ENCODE measurements around the gene PLPP2. TPM values are rescaled to one million over a fixed set of nuclear protein-coding genes. Genes with fewer than 3 reads are reported as not detected.

The PLPP2 gene
- total and polyA plus RNA-seq, 9 of the 15 experiments (the other 6 are each of a cell fraction or from before 2014, with no cell fraction given), result 0.51 to 4.4 (median 2.2) TPM; not detected in 1

DNA sequence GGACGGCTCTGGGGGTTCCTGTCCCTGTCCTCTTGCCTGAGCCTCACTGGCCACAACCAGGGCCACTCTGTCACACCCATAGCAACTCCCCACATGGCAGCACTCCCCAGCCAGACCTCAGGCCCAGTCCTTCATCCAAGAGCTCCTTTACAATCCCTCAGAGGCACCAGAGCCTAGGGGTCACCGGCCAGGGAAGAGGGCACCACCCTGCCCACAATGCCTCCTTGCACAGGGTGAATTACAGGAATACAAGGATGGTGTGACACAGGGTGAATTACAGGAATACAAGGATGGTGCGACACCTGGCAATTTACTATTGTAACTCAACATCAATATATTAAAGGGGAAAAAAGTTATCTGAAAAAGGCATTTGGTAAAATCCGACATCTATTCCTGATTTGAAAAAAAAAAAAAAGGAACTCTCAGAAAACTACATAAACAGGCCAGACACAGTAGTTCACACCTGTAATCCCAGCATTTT is 36.9 kb upstream of the PLPP2 start:
- no peak overlapping the region for H3K9ac ChIP-seq (ENCODE audit: insufficient read depth in 1 of 2, low read depth in 2 of 2, low read length in 2 of 2)

More for the DNA sequence above, 36.9 kb upstream of the PLPP2 start:
- Histone ChIP-seq H3K79me2 (ENCODE audit: control insufficient read depth, insufficient read depth, low read length) (peaks cover 4% of the 10 kb centered on the region), H2AFZ (ENCODE audit: low read depth, low read length) (no peak overlapping the region), H3K4me2 (ENCODE audit: insufficient read depth, low read length) (no peak overlapping the region), H4K20me1 (replicated peaks; ENCODE audit: control insufficient read depth, insufficient read depth, low read length) (no peaks in the 10 kb centered on the region), H3K36me3 (ENCODE audit: control insufficient read depth, insufficient read depth, low read length) (peaks cover 84% of the 10 kb centered on the region), H3K9me3 (replicated peaks; ENCODE audit: control insufficient read depth, insufficient read depth, low read depth, low read length) (peaks cover 28% of the 10 kb centered on the region), H3K4me1 (replicated peaks in 1 of 2; ENCODE audit: control insufficient read depth in 2 of 2, insufficient read depth in 2 of 2, low read length in 2 of 2) (no peaks in the 10 kb centered on the region; a peak in 1 of 5 replicates), H3K27me3 (ENCODE audit: control insufficient read depth in 2 of 2, insufficient read depth in 2 of 2, low read length in 2 of 2) (no peaks in the 10 kb centered on the region), H3K9me1 (ENCODE audit: control insufficient read depth, insufficient read depth, low read length) (no peaks in the 10 kb centered on the region), H3K4me3 (no peak overlapping the region), H3K27ac (ENCODE audit: extremely low read depth, low read depth, low read length) (no peak overlapping the region)
- whole genome bisulfite sequencing (ENCODE audit: insufficient coverage, low coverage, missing lambda C conversion rate), result 89% methylated on average over 2 of the region's 4 CpGs
- intact Hi-C loops (cut with micrococcal nuclease), result no loop called here
- no TSS peak for BruUV-seq (replicated peaks)
- FAIRE-seq, result no peak
- DNase-seq (ENCODE audit: extremely low read depth in 1 of 4, low spot score in 3 of 4), result peak in 1 of 4 experiments; percentile 37
- ChIA-PET CTCF (ENCODE audit: low intra/inter-chr PET ratio) (no interaction called here), POLR2A (no interaction called here)
- TF ChIP-seq TRIM28 (IDR thresholded peaks at IDR 0.05), result peak; percentile 95
- TF ChIP-seq ARID1B (IDR thresholded peaks at IDR 0.05), result no peak
- TF ChIP-seq GTF2F1 (IDR thresholded peaks at IDR 0.05; ENCODE audit: low read depth, low read length), result no peak
- 0 out of 2 replicates have a peak, but pooled peaks have one; percentile 68 for TF ChIP-seq CBX1 (IDR thresholded peaks at IDR 0.05; ENCODE audit: low read depth)
- peak; percentile 98 for TF ChIP-seq CBX5 (IDR thresholded peaks at IDR 0.05; ENCODE audit: borderline replicate concordance, low read depth)
- TF ChIP-seq ZNF324 (CRISPR knock-in tag; IDR thresholded peaks at IDR 0.05), result peak; percentile 99
- no peak for TF ChIP-seq ZNF77 (CRISPR knock-in tag; IDR thresholded peaks at IDR 0.05)
- TF ChIP-seq SETDB1 (IDR thresholded peaks at IDR 0.05; ENCODE audit: low read length), result no peak
- no peak for TF ChIP-seq POLR3A (IDR thresholded peaks at IDR 0.05; ENCODE audit: borderline replicate concordance, extremely low read depth, insufficient read depth, insufficient read length)
- TF ChIP-seq ZNF280A (IDR thresholded peaks at IDR 0.05; ENCODE audit: low read depth, partially characterized antibody), result peak; percentile 82
- peak in 1 of 2 experiments; percentile 98; a peak in 2 of 3 replicates for TF ChIP-seq CBX3 (IDR thresholded peaks at IDR 0.05; ENCODE audit: borderline replicate concordance in 1 of 2, low read length in 2 of 2)
- TF ChIP-seq ZEB2 (IDR thresholded peaks at IDR 0.05), result peak; percentile 45; the same call in 1 of the 2 replicates
- TF ChIP-seq TRIM24 (IDR thresholded peaks at IDR 0.05), result peak in 1 of 2 experiments; percentile 52; a peak in 1 of 4 replicates
- no peak for TF ChIP-seq HSF4 (CRISPR knock-in tag; IDR thresholded peaks at IDR 0.05; ENCODE audit: borderline replicate concordance)
- TF ChIP-seq XRCC3 (IDR thresholded peaks at IDR 0.05), result peak; percentile 35; the same call in 1 of the 2 replicates
- ATAC-seq, result no peak
- in situ Hi-C loops (cut with MboI), result no loop called here

Data from K562 (cell line).